Vagina (tissue), 2 donors: ENCODE measurements around the gene COL25A1.

Source experiments
- POLR2A ChIP-seq, 2 donors: fragments of 450-650 bp; IDR thresholded peaks; one replicate each; pipeline ENCODE4 v1.6.1; 2017; ENCODE audit warnings: antibody characterized with exemption in 2 of 2, mild to moderate bottlenecking in 2 of 2, moderate library complexity in 2 of 2
- POLR2AphosphoS5 ChIP-seq, 2 donors: sonication (generic); formaldehyde crosslinking; IDR thresholded peaks; one replicate each; pipeline ENCODE4 v1.9.0; 2017; ENCODE audit warnings: antibody characterized with exemption in 2 of 2, mild to moderate bottlenecking in 2 of 2, low read depth in 1 of 2; ENCODE audit not compliant: insufficient read depth in 1 of 2
- TF ChIP-seq, protein P1 (sequence below), 3 experiments: fragments of 450-650 bp in 2 of 3; fragments of 200-600 bp in 1 of 3; sonication (generic) in 1 of 3; IDR thresholded peaks; one replicate each; pipeline ENCODE4 v1.5.1; 2017 to 2019; ENCODE audit warnings: antibody characterized with exemption in 3 of 3, mild to moderate bottlenecking in 2 of 3, moderate library complexity in 2 of 3

DNA sequence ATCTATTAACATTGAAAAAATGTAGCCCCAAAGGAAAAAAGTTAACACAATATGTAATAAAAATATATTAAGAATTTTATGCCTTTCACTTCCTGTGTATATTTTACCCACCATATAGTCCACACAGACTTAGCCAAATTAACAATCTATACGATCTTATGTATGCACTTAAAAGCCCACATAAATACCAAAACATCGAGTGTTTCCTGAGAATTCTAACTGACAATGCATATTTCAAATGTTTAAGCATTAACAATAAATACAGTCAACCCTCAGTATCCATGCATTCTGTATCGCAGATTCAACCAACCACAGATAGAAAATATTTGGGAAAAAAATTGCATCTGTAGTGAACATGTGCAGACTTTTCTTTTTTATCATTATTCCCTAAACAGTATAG is 226.8 kb downstream of the COL25A1 start:
- TF ChIP-seq, protein P1, sequence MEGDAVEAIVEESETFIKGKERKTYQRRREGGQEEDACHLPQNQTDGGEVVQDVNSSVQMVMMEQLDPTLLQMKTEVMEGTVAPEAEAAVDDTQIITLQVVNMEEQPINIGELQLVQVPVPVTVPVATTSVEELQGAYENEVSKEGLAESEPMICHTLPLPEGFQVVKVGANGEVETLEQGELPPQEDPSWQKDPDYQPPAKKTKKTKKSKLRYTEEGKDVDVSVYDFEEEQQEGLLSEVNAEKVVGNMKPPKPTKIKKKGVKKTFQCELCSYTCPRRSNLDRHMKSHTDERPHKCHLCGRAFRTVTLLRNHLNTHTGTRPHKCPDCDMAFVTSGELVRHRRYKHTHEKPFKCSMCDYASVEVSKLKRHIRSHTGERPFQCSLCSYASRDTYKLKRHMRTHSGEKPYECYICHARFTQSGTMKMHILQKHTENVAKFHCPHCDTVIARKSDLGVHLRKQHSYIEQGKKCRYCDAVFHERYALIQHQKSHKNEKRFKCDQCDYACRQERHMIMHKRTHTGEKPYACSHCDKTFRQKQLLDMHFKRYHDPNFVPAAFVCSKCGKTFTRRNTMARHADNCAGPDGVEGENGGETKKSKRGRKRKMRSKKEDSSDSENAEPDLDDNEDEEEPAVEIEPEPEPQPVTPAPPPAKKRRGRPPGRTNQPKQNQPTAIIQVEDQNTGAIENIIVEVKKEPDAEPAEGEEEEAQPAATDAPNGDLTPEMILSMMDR (IDR thresholded peaks at IDR 0.05), result no peak
- TF ChIP-seq POLR2A (IDR thresholded peaks at IDR 0.05), result no peak
- no peak for TF ChIP-seq POLR2AphosphoS5 (IDR thresholded peaks at IDR 0.05; ENCODE audit: insufficient read depth in 1 of 2, low read depth in 1 of 2)
